Measurements from ENCODE around the gene CREG2. TPM values are rescaled to one million over a fixed set of nuclear protein-coding genes. Genes with fewer than 3 reads are reported as not detected.

The CREG2 gene
- total RNA-seq, 4 donors from 2014 or later, result 0.40 TPM; not detected in 3

DNA sequence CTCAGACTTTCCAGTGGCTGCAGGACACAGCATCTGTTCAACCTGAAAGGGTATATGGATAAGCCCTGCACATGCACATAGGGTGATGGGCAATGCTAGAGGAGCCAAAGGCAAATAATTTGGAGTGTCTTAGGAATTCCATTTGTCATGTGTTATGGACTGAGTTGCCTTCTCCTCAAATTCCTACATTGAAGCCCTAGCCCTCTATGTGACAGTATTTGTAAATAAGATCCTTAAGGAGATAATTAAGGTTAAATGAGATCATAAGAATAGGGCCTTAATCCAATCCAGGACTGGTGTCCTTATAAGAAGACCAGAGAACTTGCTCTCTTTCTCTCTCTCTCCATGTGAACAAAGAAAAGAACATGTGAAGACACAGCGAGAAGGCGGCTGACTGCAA lies 42.9 kb upstream of the CREG2 start:
- no peak for DNase-seq
- no peaks in the 10 kb centered on the region for H3K27me3 ChIP-seq
- no peaks in the 10 kb centered on the region for H3K36me3 ChIP-seq
- TF ChIP-seq, protein P1, sequence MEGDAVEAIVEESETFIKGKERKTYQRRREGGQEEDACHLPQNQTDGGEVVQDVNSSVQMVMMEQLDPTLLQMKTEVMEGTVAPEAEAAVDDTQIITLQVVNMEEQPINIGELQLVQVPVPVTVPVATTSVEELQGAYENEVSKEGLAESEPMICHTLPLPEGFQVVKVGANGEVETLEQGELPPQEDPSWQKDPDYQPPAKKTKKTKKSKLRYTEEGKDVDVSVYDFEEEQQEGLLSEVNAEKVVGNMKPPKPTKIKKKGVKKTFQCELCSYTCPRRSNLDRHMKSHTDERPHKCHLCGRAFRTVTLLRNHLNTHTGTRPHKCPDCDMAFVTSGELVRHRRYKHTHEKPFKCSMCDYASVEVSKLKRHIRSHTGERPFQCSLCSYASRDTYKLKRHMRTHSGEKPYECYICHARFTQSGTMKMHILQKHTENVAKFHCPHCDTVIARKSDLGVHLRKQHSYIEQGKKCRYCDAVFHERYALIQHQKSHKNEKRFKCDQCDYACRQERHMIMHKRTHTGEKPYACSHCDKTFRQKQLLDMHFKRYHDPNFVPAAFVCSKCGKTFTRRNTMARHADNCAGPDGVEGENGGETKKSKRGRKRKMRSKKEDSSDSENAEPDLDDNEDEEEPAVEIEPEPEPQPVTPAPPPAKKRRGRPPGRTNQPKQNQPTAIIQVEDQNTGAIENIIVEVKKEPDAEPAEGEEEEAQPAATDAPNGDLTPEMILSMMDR (IDR thresholded peaks at IDR 0.05), result no peak
- TF ChIP-seq POLR2A (IDR thresholded peaks at IDR 0.05), result no peak
- no peak overlapping the region for H3K27ac ChIP-seq
- no peaks in the 10 kb centered on the region for H3K4me1 ChIP-seq
- H3K9me3 ChIP-seq, result no peaks in the 10 kb centered on the region
- no peak overlapping the region for H3K4me3 ChIP-seq

DNA sequence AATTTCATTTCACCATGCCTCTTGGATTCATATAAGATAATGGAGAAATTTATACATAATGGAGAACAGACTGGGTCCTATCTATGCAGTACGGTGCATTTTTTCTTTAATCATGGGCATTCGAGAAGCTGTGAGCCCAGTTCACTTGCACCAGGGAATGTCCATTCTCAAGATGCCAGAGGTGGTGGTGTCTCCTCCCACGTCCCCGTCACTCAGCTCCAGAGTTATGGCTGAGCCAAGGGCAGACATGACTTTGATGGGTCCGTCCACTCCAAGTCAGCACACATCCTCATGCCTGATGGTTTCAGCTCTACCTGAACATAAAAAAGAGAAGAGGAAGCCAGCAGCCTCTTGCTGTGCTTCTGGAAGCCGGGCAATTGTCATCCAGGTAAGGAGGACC lies 42.1 kb upstream of the CREG2 start:
- H3K9me3 ChIP-seq, result no peaks in the 10 kb centered on the region
- no peak overlapping the region for H3K27ac ChIP-seq
- DNase-seq, result no peak
- H3K36me3 ChIP-seq, result no peaks in the 10 kb centered on the region
- H3K27me3 ChIP-seq, result no peaks in the 10 kb centered on the region
- no peak overlapping the region for H3K4me3 ChIP-seq
- no peak for TF ChIP-seq POLR2A (IDR thresholded peaks at IDR 0.05)
- TF ChIP-seq, protein P1 (IDR thresholded peaks at IDR 0.05), result no peak
- H3K4me1 ChIP-seq, result no peaks in the 10 kb centered on the region

DNA sequence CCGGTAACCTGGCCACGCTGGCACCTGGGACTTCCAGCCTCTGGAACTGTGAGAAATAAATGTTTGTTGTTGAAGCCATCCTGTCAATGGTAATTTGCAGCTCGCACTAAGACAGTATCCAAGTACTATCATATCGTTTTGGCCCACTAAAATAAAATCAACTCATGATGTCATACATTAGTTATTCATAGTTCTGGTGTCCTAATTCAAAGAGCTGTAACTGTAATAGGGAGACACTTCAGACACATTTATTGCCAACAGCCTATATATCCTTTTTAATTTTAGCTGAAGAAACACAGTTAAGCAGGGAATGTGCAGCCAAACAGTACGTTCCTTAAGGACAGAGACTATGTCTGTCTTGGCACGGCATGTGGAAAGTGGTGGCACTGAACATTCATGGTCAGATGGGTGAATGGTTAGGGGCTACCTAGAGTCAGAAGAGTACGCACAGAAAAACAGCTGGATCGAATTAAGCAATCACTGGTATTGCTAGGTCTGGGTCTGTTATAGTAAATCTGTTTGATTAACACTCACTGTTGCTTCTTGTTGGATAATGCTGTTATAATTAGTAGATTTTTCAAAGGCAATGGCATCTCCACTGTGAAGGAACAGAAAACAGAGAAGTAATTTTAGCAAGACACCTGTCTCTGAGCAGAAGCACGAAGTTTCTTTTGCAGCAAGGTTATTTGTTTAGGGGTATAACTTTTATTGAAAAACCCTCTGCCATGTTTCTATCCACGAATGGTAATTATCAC lies 41.3 kb upstream of the CREG2 start:
- H3K4me1 ChIP-seq, result no peaks in the 10 kb centered on the region
- no peaks in the 10 kb centered on the region for H3K36me3 ChIP-seq
- DNase-seq, result no peak
- no peaks in the 10 kb centered on the region for H3K27me3 ChIP-seq
- H3K27ac ChIP-seq, result no peak overlapping the region
- TF ChIP-seq POLR2A (IDR thresholded peaks at IDR 0.05), result no peak
- TF ChIP-seq, protein P1 (IDR thresholded peaks at IDR 0.05), result no peak
- no peak overlapping the region for H3K4me3 ChIP-seq
- H3K9me3 ChIP-seq, result no peaks in the 10 kb centered on the region

DNA sequence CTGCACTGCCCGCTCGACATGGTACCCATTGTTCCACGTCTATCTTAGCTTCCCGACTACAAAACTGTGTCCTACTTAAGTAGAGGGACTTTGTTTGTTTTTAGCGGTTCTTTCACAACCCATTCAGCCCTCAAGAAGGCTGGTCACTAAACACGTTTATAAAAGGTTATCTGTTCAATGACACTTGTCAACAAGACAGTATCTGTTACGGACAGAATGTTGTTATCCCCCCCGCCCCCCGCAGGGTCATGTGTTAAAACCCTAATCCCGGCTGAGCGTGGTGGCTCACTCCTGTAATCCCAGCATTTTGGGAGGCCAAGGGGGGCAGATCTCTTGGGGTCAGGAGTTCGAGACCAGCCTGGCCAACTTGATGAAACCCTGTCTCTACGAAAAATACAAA lies 40.4 kb upstream of the CREG2 start:
- H3K27me3 ChIP-seq, result no peaks in the 10 kb centered on the region
- no peak for DNase-seq

DNA sequence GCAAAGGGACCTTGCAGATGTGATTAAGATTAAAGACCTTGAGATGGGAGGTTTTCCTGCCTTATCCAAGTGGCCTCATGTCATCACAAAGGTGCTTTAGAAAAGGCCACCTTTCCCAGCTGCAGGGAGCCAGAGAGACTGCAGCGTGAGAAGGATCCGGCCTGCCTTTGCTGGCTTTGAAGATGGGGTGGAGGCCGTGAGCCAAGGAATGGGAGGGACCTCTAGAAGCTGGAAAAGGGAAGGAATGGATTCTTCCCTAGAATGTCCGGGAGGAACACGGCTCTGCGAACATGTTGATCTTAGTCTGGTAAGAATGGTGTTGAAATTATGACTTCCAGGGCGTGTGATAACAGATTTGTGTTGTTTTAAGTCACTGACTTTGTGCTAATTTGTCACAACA lies 39.9 kb upstream of the CREG2 start:
- H3K27ac ChIP-seq, result no peak overlapping the region
- no peak for DNase-seq
- H3K4me3 ChIP-seq, result no peak overlapping the region
- TF ChIP-seq POLR2A (IDR thresholded peaks at IDR 0.05), result no peak
- TF ChIP-seq, protein P1 (IDR thresholded peaks at IDR 0.05), result no peak
- no peaks in the 10 kb centered on the region for H3K36me3 ChIP-seq
- no peaks in the 10 kb centered on the region for H3K4me1 ChIP-seq
- H3K9me3 ChIP-seq, result no peaks in the 10 kb centered on the region
- H3K27me3 ChIP-seq, result no peaks in the 10 kb centered on the region

More for the DNA sequence above, 40.4 kb upstream of the CREG2 start:
- Histone ChIP-seq H3K27ac (no peak overlapping the region), H3K9me3 (no peaks in the 10 kb centered on the region), H3K4me1 (no peaks in the 10 kb centered on the region), H3K36me3 (no peaks in the 10 kb centered on the region), H3K4me3 (no peak overlapping the region)
- TF ChIP-seq, protein P1 (IDR thresholded peaks at IDR 0.05), result no peak

Measured in Peyer's patch (tissue), 4 donors.